Trophoblast cell (in vitro differentiated cells and primary cell): ENCODE data around the gene FBXL19.

ENCODE experiments used
- DNase-seq, 2 donors: peaks; one replicate each; pipeline ENCODE4 v3.0.0-alpha.2; 2016
- H2AFZ ChIP-seq: 2 replicates; pipeline ENCODE4 v1.6.1; 2013; ENCODE audit warnings: low read length, moderate library complexity, mild to moderate bottlenecking; ENCODE audit not compliant: insufficient read depth, poor library complexity
- H2AK5ac ChIP-seq: 2 replicates; pipeline ENCODE4 v1.6.1; 2013; ENCODE audit warnings: mild to moderate bottlenecking, low read length
- H2BK120ac ChIP-seq: 2 replicates; pipeline ENCODE4 v1.6.1; 2013; ENCODE audit warnings: low read length, mild to moderate bottlenecking, moderate library complexity; ENCODE audit not compliant: insufficient read depth, poor library complexity
- H2BK12ac ChIP-seq: 2 replicates; pipeline ENCODE4 v1.6.1; 2013; ENCODE audit warnings: mild to moderate bottlenecking, low read length, moderate library complexity
- H2BK5ac ChIP-seq: 2 replicates; pipeline ENCODE4 v1.6.1; 2013; ENCODE audit warnings: low read length, low read depth, moderate library complexity, mild to moderate bottlenecking; ENCODE audit not compliant: poor library complexity
- H3K14ac ChIP-seq: 2 replicates; pipeline ENCODE4 v1.6.1; 2013; ENCODE audit warnings: mild to moderate bottlenecking, low read length
- H3K18ac ChIP-seq: 2 replicates; pipeline ENCODE4 v1.6.1; 2013; ENCODE audit warnings: mild to moderate bottlenecking, low read length
- H3K23ac ChIP-seq: 2 replicates; pipeline ENCODE4 v1.6.1; 2013; ENCODE audit warnings: low read length
- H3K27ac ChIP-seq: 2 replicates; pipeline ENCODE4 v1.5.1; 2013; ENCODE audit warnings: low read depth, mild to moderate bottlenecking, inconsistent platforms, low read length, moderate library complexity
- H3K27me3 ChIP-seq: 2 replicates; pipeline ENCODE4 v1.6.1; 2013; ENCODE audit warnings: inconsistent platforms, mild to moderate bottlenecking, low read length, moderate library complexity; ENCODE audit not compliant: insufficient read depth
- H3K36me3 ChIP-seq, 2 experiments: 1 replicate in 1 of 2; 2 replicates in 1 of 2; pipeline ENCODE4 v1.6.1; 2013; ENCODE audit warnings: low read length in 2 of 2, mild to moderate bottlenecking in 2 of 2, moderate library complexity in 1 of 2; ENCODE audit not compliant: insufficient read depth in 2 of 2, control insufficient read depth in 1 of 2
- H3K4ac ChIP-seq: 2 replicates; pipeline ENCODE4 v1.6.1; 2013; ENCODE audit warnings: low read depth, mild to moderate bottlenecking, low read length, moderate library complexity
- H3K4me1 ChIP-seq, 2 experiments: 1 replicate in 1 of 2; 2 replicates in 1 of 2; pipeline ENCODE4 v1.6.1; 2013; ENCODE audit warnings: low read length in 2 of 2, mild to moderate bottlenecking in 2 of 2, moderate library complexity in 1 of 2; ENCODE audit not compliant: insufficient read depth in 2 of 2, control insufficient read depth in 1 of 2
- H3K4me2 ChIP-seq: 2 replicates; pipeline ENCODE4 v1.6.1; 2013; ENCODE audit warnings: inconsistent platforms, mild to moderate bottlenecking, low read length, moderate library complexity
- H3K4me3 ChIP-seq: 2 replicates; pipeline ENCODE4 v1.5.1; 2013; ENCODE audit warnings: mild to moderate bottlenecking, low read depth, low read length, inconsistent platforms
- H3K79me1 ChIP-seq: one replicate; pipeline ENCODE4 v1.6.1; 2013; ENCODE audit warnings: low read length
- H3K79me2 ChIP-seq: 2 replicates; pipeline ENCODE4 v1.6.1; 2013; ENCODE audit warnings: low read length, mild to moderate bottlenecking; ENCODE audit not compliant: control insufficient read depth, insufficient read depth, poor library complexity
- H3K9ac ChIP-seq: 2 replicates; pipeline ENCODE4 v1.6.1; 2013; ENCODE audit warnings: mild to moderate bottlenecking, low read length
- H3K9me3 ChIP-seq: 2 replicates; pipeline ENCODE4 v1.6.1; 2013; ENCODE audit warnings: low read depth, mild to moderate bottlenecking, control low read depth, inconsistent platforms, low read length; ENCODE audit not compliant: insufficient read depth
- H4K12ac ChIP-seq: 2 replicates; pipeline ENCODE4 v1.6.1; 2013; ENCODE audit warnings: low read depth, mild to moderate bottlenecking, low read length, moderate library complexity
- H4K8ac ChIP-seq: 2 replicates; pipeline ENCODE4 v1.6.1; 2013; ENCODE audit warnings: low read depth, mild to moderate bottlenecking, low read length, moderate library complexity
- H4K91ac ChIP-seq: one replicate; pipeline ENCODE4 v1.6.1; 2013; ENCODE audit warnings: low read depth, mild to moderate bottlenecking, low read length, moderate library complexity
- WGBS: extraction: QIAGEN DNeasy Blood & Tissue Kit; methylation state at CpG from one replicate; pipeline ENCODE4 v1.1.7; 2013; ENCODE audit warnings: missing lambda C conversion rate; ENCODE audit not compliant: insufficient read length, insufficient coverage; ENCODE audit errors: extremely low coverage; 5-methylcytosine and 5-hydroxymethylcytosine counted together

The FBXL19 gene

DNA sequence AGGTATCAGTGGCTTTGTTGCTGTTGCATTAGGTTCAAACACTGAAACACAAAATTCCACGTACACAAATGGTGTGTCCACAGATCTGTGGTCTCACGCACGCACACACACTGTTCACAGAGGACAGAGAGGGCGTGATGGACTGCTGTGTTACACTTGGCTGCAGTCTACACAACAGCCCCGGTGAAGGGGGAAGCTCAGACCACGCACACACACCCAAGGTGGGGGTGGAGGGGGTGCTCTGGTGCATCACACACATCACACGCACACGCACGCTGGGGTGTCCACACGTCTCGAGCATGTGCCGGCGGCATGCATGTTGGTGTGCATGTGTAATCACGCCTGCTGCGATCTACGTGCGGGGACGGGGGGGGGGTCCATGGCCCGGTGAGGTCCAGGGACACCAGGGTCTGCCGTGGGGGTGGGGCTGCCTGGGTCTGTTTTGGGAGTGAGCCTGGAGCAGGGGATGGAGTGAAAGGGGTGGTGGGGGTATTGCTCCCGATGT, 69.0 kb downstream of the FBXL19 start:
- no peak overlapping the region for H2AK5ac ChIP-seq
- H3K23ac ChIP-seq = no peak overlapping the region
- no peak overlapping the region for H4K8ac ChIP-seq
- no CpG with 5 or more reads among the region's 21 CpGs for WGBS
- H3K4me1 ChIP-seq = peaks cover under 1 to 4% of the 10 kb centered on the region in 2 experiments
- H3K36me3 ChIP-seq = no peaks in the 10 kb centered on the region
- H2AFZ ChIP-seq = no peak overlapping the region
- H4K12ac ChIP-seq = no peak overlapping the region
- H3K9me3 ChIP-seq = peaks cover 5% of the 10 kb centered on the region
- H3K4me3 ChIP-seq = peak overlapping the region; percentile 17
- no peaks in the 10 kb centered on the region for H3K27me3 ChIP-seq
- H3K14ac ChIP-seq = no peak overlapping the region
- peaks cover under 1% of the 10 kb centered on the region for H3K79me1 ChIP-seq
- no peak overlapping the region for H2BK12ac ChIP-seq
- H4K91ac ChIP-seq = no peak overlapping the region
- no peak for DNase-seq
- H3K18ac ChIP-seq = no peak overlapping the region
- H2BK120ac ChIP-seq = no peak overlapping the region
- H3K79me2 ChIP-seq = peaks cover under 1% of the 10 kb centered on the region
- no peak overlapping the region for H3K27ac ChIP-seq
- H2BK5ac ChIP-seq = no peak overlapping the region
- no peak overlapping the region for H3K4me2 ChIP-seq
- no peak overlapping the region for H3K4ac ChIP-seq
- no peak overlapping the region for H3K9ac ChIP-seq

DNA sequence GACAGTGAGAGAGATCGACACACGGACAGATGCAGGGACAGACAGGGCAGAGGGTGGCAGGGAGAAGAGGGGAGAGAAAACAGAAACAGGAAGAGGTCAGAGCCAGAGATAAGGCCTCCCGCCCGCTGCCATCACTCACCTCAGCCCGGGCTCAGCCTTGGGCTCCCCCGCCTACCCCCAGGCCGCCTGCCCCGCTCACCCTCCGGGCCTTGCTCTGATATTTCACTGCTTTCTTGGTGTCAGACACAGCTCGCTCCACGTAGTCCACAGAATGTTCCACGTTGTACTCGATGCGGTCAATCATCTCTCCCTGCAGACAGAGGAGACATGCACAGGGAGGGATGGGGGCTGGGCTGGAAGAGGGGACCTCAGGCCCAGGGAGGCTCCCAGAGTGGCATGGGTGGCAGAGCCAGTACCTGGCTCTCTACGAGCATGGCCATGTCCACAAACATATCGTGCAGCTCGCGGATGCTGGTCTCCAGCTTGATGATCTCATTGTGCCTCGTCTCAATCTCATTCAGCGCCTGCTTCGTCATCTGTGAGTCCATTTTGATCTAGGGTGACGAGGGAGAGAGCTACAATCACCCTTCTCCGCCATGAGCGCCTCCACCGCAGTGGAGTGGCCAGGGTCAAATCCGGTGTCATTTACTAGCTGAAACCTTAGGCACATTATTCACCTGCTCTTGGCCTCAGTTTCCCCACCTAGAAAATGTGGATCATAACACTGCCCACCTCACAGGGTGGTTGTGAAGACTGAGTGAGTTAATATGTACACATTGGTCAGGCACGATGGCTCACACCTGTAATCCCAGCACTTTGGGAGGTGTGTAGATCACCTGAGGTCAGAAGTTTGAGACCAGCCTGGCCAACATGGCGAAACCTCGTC, 69.8 kb downstream of the FBXL19 start:
- Histone ChIP-seq H3K4me1 (peaks cover 8 to 11% of the 10 kb centered on the region in 2 experiments), H2BK5ac (no peak overlapping the region), H3K79me1 (peaks cover 2% of the 10 kb centered on the region), H3K23ac (no peak overlapping the region), H3K18ac (no peak overlapping the region), H3K27ac (no peak overlapping the region), H3K4ac (no peak overlapping the region), H2AK5ac (no peak overlapping the region), H3K4me3 (no peak overlapping the region), H4K8ac (no peak overlapping the region), H3K9ac (no peak overlapping the region), H2AFZ (no peak overlapping the region), H3K9me3 (peaks cover 5% of the 10 kb centered on the region), H3K79me2 (peaks cover 2% of the 10 kb centered on the region), H2BK120ac (no peak overlapping the region), H2BK12ac (no peak overlapping the region), H4K91ac (no peak overlapping the region), H3K14ac (no peak overlapping the region), H3K36me3 (no peaks in the 10 kb centered on the region), H3K4me2 (no peak overlapping the region), H3K27me3 (no peaks in the 10 kb centered on the region), H4K12ac (no peak overlapping the region)
- no CpG with 5 or more reads among the region's 29 CpGs for WGBS
- DNase-seq = no peak

DNA sequence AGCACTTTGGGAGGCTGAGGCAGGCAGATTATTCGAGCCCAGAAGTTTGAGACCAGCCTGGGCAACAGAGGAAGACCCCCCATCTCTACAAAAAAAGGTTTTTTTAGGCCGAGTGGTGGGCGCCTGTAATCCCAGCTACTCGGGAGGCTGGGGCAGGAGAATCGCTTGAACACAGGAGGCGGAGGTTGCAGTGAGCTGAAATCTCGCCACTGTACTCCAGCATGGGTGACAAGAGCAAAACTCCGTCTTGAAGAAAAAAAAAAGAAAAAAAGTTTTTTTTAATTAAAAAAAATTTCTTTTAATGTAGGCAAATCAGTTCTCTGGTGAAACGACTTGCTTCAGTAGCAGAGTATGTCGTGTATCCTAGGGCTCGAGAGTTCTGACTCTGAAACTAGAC, 72.6 kb downstream of the FBXL19 start:
- no peak overlapping the region for H3K18ac ChIP-seq
- H3K79me2 ChIP-seq = peaks cover 2% of the 10 kb centered on the region
- no peak overlapping the region for H4K8ac ChIP-seq
- H2AK5ac ChIP-seq = no peak overlapping the region
- H3K27me3 ChIP-seq = no peaks in the 10 kb centered on the region
- DNase-seq = no peak
- H3K4me2 ChIP-seq = no peak overlapping the region
- H3K27ac ChIP-seq = no peak overlapping the region
- no CpG with 5 or more reads among the region's 11 CpGs for WGBS
- H4K91ac ChIP-seq = no peak overlapping the region
- H3K36me3 ChIP-seq = no peaks in the 10 kb centered on the region
- H2AFZ ChIP-seq = no peak overlapping the region
- peaks cover 4% of the 10 kb centered on the region for H3K9me3 ChIP-seq
- H3K4me1 ChIP-seq = peaks cover 13 to 17% of the 10 kb centered on the region in 2 experiments
- H3K23ac ChIP-seq = no peak overlapping the region
- no peak overlapping the region for H2BK12ac ChIP-seq
- H3K4me3 ChIP-seq = no peak overlapping the region
- no peak overlapping the region for H3K4ac ChIP-seq
- H3K79me1 ChIP-seq = peaks cover 2% of the 10 kb centered on the region
- H2BK120ac ChIP-seq = no peak overlapping the region
- H3K14ac ChIP-seq = no peak overlapping the region
- H2BK5ac ChIP-seq = no peak overlapping the region
- H4K12ac ChIP-seq = no peak overlapping the region
- no peak overlapping the region for H3K9ac ChIP-seq

DNA sequence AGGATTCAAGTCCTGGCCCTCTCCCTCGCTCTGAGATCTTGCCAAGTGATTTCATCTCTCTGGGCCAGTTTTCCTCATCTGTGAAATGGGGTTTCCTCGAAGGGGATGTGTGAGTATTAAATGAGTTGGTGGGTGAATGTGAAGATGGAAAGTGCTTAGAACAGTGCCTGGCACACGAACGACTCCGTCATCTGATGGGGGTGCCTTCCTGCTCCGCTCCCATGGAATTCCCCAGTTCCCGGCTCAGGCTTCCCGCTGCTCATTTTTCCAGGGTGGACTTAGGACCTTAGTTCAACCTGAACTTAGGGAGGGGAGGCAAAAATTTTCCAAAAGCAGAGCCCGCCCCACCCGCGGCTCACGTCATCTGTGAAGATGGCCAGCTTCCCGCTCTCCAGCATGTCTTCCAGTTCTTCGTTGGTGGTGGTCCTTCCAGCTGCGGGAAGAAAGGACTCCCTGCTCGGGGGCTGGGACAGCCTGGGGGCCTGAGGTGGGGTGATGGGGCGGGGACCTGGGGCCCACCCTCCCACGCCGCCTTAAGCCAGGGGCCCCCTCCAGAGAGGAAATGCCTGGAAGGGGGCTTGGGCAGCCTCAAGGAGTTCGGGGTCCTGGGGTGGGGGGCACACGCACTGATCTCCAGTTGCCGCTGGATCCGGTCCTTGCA, 73.1 kb downstream of the FBXL19 start:
- H3K4me1 ChIP-seq = peaks cover 13 to 17% of the 10 kb centered on the region in 2 experiments
- no peaks in the 10 kb centered on the region for H3K27me3 ChIP-seq
- H3K9me3 ChIP-seq = peaks cover 4% of the 10 kb centered on the region
- H4K8ac ChIP-seq = no peak overlapping the region
- no peak overlapping the region for H2BK5ac ChIP-seq
- H2BK120ac ChIP-seq = no peak overlapping the region
- no peak overlapping the region for H3K4ac ChIP-seq
- H3K14ac ChIP-seq = no peak overlapping the region
- H3K18ac ChIP-seq = no peak overlapping the region
- H3K79me1 ChIP-seq = peaks cover 2% of the 10 kb centered on the region
- no peaks in the 10 kb centered on the region for H3K36me3 ChIP-seq
- H2AK5ac ChIP-seq = no peak overlapping the region
- peak overlapping the region; percentile 8 for H2AFZ ChIP-seq
- H4K91ac ChIP-seq = no peak overlapping the region
- H3K79me2 ChIP-seq = peaks cover 2% of the 10 kb centered on the region
- peak overlapping the region; percentile 10 for H3K4me3 ChIP-seq
- peak overlapping the region; percentile 49 for H3K4me2 ChIP-seq
- no peak overlapping the region for H3K23ac ChIP-seq
- DNase-seq = no peak
- no CpG with 5 or more reads among the region's 23 CpGs for WGBS
- no peak overlapping the region for H4K12ac ChIP-seq
- no peak overlapping the region for H3K9ac ChIP-seq
- H3K27ac ChIP-seq = no peak overlapping the region
- no peak overlapping the region for H2BK12ac ChIP-seq
